ENCODE data around the gene MEGF11.

Gene MEGF11

DNA sequence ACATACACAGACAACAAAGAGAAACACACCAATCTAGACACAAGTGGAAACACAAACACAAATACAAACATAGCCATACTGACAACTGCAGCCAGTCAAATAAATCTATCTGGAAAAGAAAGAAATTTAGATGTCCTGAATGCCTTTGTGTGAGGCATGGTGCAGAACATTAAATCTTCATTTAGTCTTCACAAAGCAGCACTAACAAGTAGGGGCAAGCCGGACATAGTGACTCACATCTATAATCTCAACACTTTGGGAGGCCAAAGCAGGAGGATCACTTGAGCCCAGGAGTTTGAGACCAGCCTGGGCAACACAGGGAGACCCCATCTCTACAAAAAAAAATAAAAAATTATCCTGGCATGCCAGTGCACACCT lies 11.7 kb downstream of the MEGF11 start:
- no peaks in the 10 kb centered on the region for H3K9me3 ChIP-seq (ENCODE audit: low read length)
- H3K4me2 ChIP-seq (ENCODE audit: low read length): no peak overlapping the region
- no peak overlapping the region for H2AFZ ChIP-seq (ENCODE audit: low read length)
- no peak overlapping the region for H3K9ac ChIP-seq (ENCODE audit: low read length)
- TF ChIP-seq EZH2 (IDR thresholded peaks at IDR 0.05; ENCODE audit: borderline replicate concordance, low read length) (no peak), CTCF (IDR thresholded peaks at IDR 0.05; ENCODE audit: low read length) (no peak)
- peaks cover 5% of the 10 kb centered on the region for H3K4me1 ChIP-seq (ENCODE audit: insufficient read depth, low read length, severe bottlenecking)
- H4K20me1 ChIP-seq (ENCODE audit: insufficient read depth, low read length): no peaks in the 10 kb centered on the region
- no peaks in the 10 kb centered on the region for H3F3A ChIP-seq (ENCODE audit: insufficient read depth, low read length)
- no peak overlapping the region for H3K4me3 ChIP-seq (ENCODE audit: low read depth, low read length, poor library complexity, severe bottlenecking)
- no peaks in the 10 kb centered on the region for H3K36me3 ChIP-seq (ENCODE audit: insufficient read depth, low read length)
- no peaks in the 10 kb centered on the region for H3K27me3 ChIP-seq (ENCODE audit: insufficient read depth, low read length)
- no peaks in the 10 kb centered on the region for H3K79me2 ChIP-seq (ENCODE audit: insufficient read depth, low read length)
- no peak overlapping the region for H3K27ac ChIP-seq (ENCODE audit: low read depth, low read length, poor library complexity, severe bottlenecking)
- H3K9me2 ChIP-seq (ENCODE audit: low read depth, low read length): no peaks in the 10 kb centered on the region

DNA sequence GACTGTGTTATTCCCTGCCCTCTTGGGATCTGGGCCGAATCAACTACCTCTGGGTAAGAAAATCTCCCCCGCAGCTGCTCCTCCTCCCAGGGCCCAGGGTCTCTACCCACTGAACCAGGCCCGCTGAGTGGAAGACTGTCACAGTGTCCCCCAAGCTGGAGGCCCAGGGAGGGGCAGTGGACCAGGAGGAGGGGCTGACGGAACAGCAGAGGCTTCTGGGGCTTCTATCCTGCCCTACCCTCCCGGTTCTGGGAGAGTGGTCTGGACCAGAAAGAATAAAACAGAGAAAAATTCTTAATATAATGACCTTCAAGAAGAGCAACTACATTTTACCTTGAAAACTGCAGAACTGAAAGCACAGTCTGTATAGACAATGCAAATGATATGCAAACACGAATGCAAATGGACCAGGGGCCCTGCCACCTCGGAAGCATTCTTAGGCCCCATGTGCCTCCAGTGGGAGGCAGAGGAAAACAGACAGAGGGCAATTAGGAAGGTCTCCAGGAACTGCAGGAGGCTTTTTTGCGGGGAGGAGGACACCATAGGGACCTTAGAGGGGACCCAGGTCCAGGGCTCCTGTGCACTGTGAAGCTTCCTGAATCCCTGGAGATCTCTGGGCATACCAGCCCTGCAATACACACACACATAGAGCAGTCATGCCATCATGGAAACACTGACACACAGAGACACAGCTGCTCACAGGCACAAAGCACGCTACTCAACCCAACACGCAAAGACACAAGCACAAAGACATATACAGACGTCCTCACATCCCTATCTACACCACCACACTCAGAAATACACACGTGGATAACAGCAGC lies 12.3 kb downstream of the MEGF11 start:
- Histone ChIP-seq H3K4me2 (ENCODE audit: low read length) (no peak overlapping the region), H3K27ac (ENCODE audit: low read depth, low read length, poor library complexity, severe bottlenecking) (no peak overlapping the region), H3K36me3 (ENCODE audit: insufficient read depth, low read length) (no peaks in the 10 kb centered on the region), H3K27me3 (ENCODE audit: insufficient read depth, low read length) (no peaks in the 10 kb centered on the region), H3K9ac (ENCODE audit: low read length) (no peak overlapping the region), H3K9me3 (ENCODE audit: low read length) (no peaks in the 10 kb centered on the region), H4K20me1 (ENCODE audit: insufficient read depth, low read length) (no peaks in the 10 kb centered on the region), H3K4me1 (ENCODE audit: insufficient read depth, low read length, severe bottlenecking) (peaks cover 5% of the 10 kb centered on the region), H3K4me3 (ENCODE audit: low read depth, low read length, poor library complexity, severe bottlenecking) (no peak overlapping the region), H3K9me2 (ENCODE audit: low read depth, low read length) (no peaks in the 10 kb centered on the region), H3K79me2 (ENCODE audit: insufficient read depth, low read length) (no peaks in the 10 kb centered on the region), H3F3A (ENCODE audit: insufficient read depth, low read length) (no peaks in the 10 kb centered on the region), H2AFZ (ENCODE audit: low read length) (no peak overlapping the region)
- TF ChIP-seq EZH2 (IDR thresholded peaks at IDR 0.05; ENCODE audit: borderline replicate concordance, low read length) (no peak), CTCF (IDR thresholded peaks at IDR 0.05; ENCODE audit: low read length) (no peak)

DNA sequence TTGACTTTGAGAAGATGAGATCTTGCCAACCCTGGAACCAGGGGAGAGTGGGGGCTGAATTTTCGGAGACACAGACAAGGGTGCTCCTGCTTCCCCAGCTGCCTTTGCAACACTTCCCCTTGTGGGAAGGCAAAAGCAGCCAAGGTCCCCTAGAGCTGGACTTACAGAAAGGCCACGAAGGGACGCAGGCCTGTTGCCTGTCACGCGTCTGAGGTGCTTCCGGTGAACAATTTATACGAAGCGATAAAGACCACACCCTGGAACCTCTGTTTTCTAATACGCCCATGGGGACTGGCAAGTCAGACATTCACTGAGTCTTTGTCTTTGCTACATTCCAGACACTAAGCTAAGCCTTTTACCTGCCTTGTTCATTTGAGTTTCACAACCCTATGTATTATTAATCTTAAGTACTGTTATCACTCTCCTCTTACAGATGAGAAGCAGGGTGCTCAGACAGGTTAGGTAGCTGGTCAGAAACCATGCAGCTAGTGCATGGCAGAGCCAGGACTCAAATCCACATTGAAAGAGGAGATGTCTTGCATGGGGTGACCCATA lies 13.2 kb downstream of the MEGF11 start:
- Histone ChIP-seq H3K4me1 (ENCODE audit: insufficient read depth, low read length, severe bottlenecking) (peaks cover 5% of the 10 kb centered on the region), H3K4me3 (ENCODE audit: low read depth, low read length, poor library complexity, severe bottlenecking) (no peak overlapping the region), H3F3A (ENCODE audit: insufficient read depth, low read length) (no peaks in the 10 kb centered on the region), H3K27ac (ENCODE audit: low read depth, low read length, poor library complexity, severe bottlenecking) (no peak overlapping the region), H3K9ac (ENCODE audit: low read length) (no peak overlapping the region), H2AFZ (ENCODE audit: low read length) (no peak overlapping the region), H4K20me1 (ENCODE audit: insufficient read depth, low read length) (no peaks in the 10 kb centered on the region), H3K36me3 (ENCODE audit: insufficient read depth, low read length) (no peaks in the 10 kb centered on the region), H3K79me2 (ENCODE audit: insufficient read depth, low read length) (no peaks in the 10 kb centered on the region), H3K4me2 (ENCODE audit: low read length) (no peak overlapping the region), H3K9me2 (ENCODE audit: low read depth, low read length) (no peaks in the 10 kb centered on the region), H3K27me3 (ENCODE audit: insufficient read depth, low read length) (no peaks in the 10 kb centered on the region), H3K9me3 (ENCODE audit: low read length) (no peaks in the 10 kb centered on the region)
- TF ChIP-seq EZH2 (IDR thresholded peaks at IDR 0.05; ENCODE audit: borderline replicate concordance, low read length) (no peak), CTCF (IDR thresholded peaks at IDR 0.05; ENCODE audit: low read length) (no peak)
